HEK293 (cell line): ENCODE results near the gene CCDC136.

Experiments used
- ATF2 ChIP-seq: fragments of 450-650 bp; formaldehyde crosslinking; IDR thresholded peaks from 2 replicates; pipeline ENCODE4 v1.5.1; 2016; ENCODE audit warnings: missing biosample characterization, missing genetic modification characterization, low read depth
- CTCF ChIP-seq: fragments of 450-650 bp; formaldehyde crosslinking; IDR thresholded peaks from 2 replicates; pipeline ENCODE4 v1.5.1; 2016; ENCODE audit warnings: missing biosample characterization, missing genetic modification characterization
- REST ChIP-seq: fragments of 450-650 bp; formaldehyde crosslinking; IDR thresholded peaks from 2 replicates; pipeline ENCODE4 v1.5.1; 2016; ENCODE audit warnings: missing biosample characterization, missing genetic modification characterization
- SCRT2 ChIP-seq: fragments of 450-650 bp; formaldehyde crosslinking; IDR thresholded peaks from 2 replicates; pipeline ENCODE4 v1.5.1; 2016; ENCODE audit warnings: missing biosample characterization, missing genetic modification characterization
- SETDB1 ChIP-seq: IDR thresholded peaks from one replicate; pipeline ENCODE4 v1.6.1; 2017; ENCODE audit warnings: mild to moderate bottlenecking, low read length, moderate library complexity, mixed read lengths; ENCODE audit not compliant: insufficient read length
- YY1 ChIP-seq: fragments of 450-650 bp; formaldehyde crosslinking; IDR thresholded peaks from 2 replicates; pipeline ENCODE4 v1.5.1; 2018; ENCODE audit warnings: missing biosample characterization, missing genetic modification characterization
- ZBTB10 ChIP-seq: fragments of 450-650 bp; formaldehyde crosslinking; IDR thresholded peaks from 2 replicates; pipeline ENCODE4 v1.5.1; 2016; ENCODE audit warnings: missing biosample characterization, missing genetic modification characterization
- ZFP3 ChIP-seq: fragments of 450-650 bp; formaldehyde crosslinking; IDR thresholded peaks from 2 replicates; pipeline ENCODE4 v1.5.1; 2016; ENCODE audit warnings: low read depth, missing biosample characterization, missing genetic modification characterization
- ZNF248 ChIP-seq: fragments of 450-650 bp; formaldehyde crosslinking; IDR thresholded peaks from 2 replicates; pipeline ENCODE4 v1.5.1; 2017; ENCODE audit warnings: missing biosample characterization, missing genetic modification characterization
- ZNF274 ChIP-seq, 2 experiments: fragments of 200-500 bp in 1 of 2; fragments of 450-650 bp in 1 of 2; sonication (Bioruptor generic) in 1 of 2; formaldehyde crosslinking in 1 of 2; IDR thresholded peaks; 2 replicates each; pipeline versions ENCODE4 v1.5.1 to v1.6.1; 2014 to 2016; ENCODE audit warnings: borderline replicate concordance in 1 of 2, inconsistent platforms in 1 of 2, low read length in 1 of 2, missing biosample characterization in 1 of 2, missing genetic modification characterization in 1 of 2
- ZNF398 ChIP-seq: fragments of 450-650 bp; formaldehyde crosslinking; IDR thresholded peaks from 2 replicates; pipeline ENCODE4 v1.5.1; 2017; ENCODE audit warnings: missing biosample characterization, missing genetic modification characterization
- ZNF660 ChIP-seq: fragments of 450-650 bp; IDR thresholded peaks from 2 replicates; pipeline ENCODE4 v1.5.1; 2018; ENCODE audit warnings: missing biosample characterization, mild to moderate bottlenecking, missing genetic modification characterization
- ZNF785 ChIP-seq: fragments of 450-650 bp; formaldehyde crosslinking; IDR thresholded peaks from 2 replicates; pipeline ENCODE4 v1.5.1; 2016; ENCODE audit warnings: missing biosample characterization, missing genetic modification characterization
- ZSCAN4 ChIP-seq: fragments of 450-650 bp; formaldehyde crosslinking; IDR thresholded peaks from 2 replicates; pipeline ENCODE4 v1.5.1; 2017; ENCODE audit warnings: missing biosample characterization, missing genetic modification characterization

GRCh38 chr7:128801003-128801402, 9.2 kb downstream of the CCDC136 start:
- no peak for TF ChIP-seq ZNF398 (tag by site-specific recombination)
- TF ChIP-seq ATF2 (tag by site-specific recombination) = no peak
- no peak for TF ChIP-seq CTCF (tag by site-specific recombination)
- no peak for TF ChIP-seq REST (tag by site-specific recombination)
- TF ChIP-seq ZBTB10 = no peak
- no peak for TF ChIP-seq ZNF274 (IDR thresholded peaks at IDR 0.05; ENCODE audit: low read length)
- TF ChIP-seq ZNF274 (tag by site-specific recombination; IDR thresholded peaks at IDR 0.05; ENCODE audit: borderline replicate concordance) = no peak
- TF ChIP-seq ZNF785 = no peak
- no peak for TF ChIP-seq ZFP3 (tag by site-specific recombination)
- no peak for TF ChIP-seq SCRT2 (tag by site-specific recombination)
- TF ChIP-seq SETDB1 = no peak
- no peak for TF ChIP-seq ZNF248
- TF ChIP-seq ZNF660 = no peak
- TF ChIP-seq YY1 (tag by site-specific recombination) = no peak
- TF ChIP-seq ZSCAN4 = no peak
